Inflammatory macrophage treated with lipopolysaccharide for 1 hour (primary cell): Measurements from ENCODE around the gene CCDC144A.
"Not testable (repeated sequence)": the region's sequence is repeated elsewhere in the genome, so short reads cannot be mapped to it uniquely, and the experiment has no call there.

Experiments used
- DNase-seq, 2 donors: peaks; one replicate each; pipeline ENCODE4 v3.0.0-alpha.2; 2020 to 2022

CCDC144A gene

DNA sequence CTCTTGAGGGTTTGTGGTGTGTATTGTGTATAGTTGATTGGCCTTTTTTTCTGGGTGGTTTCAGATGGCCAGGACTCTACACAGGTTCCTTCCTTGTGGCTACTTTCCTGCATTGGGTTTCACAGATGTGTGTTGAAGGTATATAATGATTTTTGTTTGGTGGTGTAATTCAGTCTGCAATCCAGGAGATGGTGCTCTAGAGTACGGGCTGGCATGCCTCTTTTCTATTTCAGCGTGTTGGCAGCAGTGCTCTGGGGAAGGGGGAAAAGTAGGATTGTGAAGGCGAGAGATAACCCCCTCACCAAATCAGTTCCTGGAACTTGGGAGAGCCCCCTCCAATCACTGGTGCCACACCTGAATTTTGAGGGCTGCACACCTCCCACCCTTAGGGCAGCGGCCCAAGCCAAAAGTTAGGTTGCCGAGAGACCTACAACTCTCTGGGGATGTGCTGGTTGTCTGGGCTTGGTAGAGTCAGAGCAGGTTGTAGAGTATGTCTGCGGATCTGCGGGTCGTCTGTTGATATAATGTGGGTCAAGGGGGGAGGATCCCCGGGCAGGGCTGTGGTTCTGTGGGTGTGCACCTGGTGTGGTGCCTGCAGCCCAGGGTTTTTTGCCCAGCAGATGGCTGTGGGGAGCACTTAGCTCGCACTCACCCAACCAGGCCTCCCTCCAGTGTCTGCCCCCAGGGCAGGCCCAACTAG lies 61.3 kb downstream of the CCDC144A start:
- DNase-seq, result peak in 1 of 2 donors; percentile 19

DNA sequence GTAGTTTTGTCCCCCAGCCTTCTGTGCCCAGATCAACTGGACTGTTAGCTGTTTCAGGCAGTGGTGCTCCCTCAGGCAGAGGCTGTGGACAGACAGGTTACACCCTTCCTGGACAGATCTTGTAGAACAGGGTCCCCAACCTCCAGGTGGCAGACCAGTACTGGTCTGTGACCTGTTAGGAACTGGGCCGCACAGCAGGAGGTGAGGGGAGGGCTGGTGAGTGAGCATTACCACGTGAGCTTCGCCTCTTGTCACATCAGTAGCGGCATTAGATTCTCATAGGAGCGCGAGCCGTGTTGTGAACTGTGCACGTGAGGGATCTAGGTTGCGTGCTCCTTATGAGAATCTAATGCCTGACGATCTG lies 61.9 kb downstream of the CCDC144A start:
- not testable (repeated sequence) for DNase-seq

DNA sequence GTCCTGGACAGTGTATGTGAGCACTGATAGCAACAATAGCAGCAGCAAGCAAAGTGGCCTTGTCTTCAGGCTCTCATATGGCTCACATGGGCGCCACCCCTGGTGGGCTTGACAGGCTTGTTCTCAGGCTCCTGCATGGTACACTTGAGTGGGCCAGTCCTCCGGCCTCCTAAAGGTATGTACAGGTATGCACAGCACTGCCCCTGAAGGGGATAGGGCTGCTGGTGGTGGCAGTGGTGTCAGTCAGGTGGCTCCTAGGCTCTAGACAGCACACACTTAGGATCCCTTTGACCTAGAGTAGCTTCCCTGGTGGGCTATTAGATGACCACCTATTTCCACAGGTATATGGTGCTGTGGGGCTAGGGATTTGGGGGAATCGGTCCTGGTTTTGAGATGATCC lies 67.5 kb downstream of the CCDC144A start:
- DNase-seq, result not testable (repeated sequence)

DNA sequence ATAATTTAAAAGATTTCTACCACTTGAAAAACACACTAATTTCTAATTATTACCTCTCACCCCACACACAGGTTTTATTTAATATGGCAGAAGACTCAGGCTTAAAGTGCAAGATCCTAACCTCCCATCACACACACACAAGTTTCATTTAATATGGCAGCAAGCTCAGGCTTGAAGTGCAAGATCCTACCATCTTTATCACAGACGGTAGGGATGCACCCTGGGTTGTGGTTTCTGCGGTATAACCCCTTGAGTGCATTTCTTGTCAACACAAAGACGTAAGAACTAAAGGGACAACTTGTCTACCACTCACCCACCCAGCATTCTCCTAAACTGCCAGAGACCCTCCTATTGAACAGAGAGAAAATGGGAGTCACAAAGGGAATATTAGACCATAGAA lies 68.1 kb downstream of the CCDC144A start:
- not testable (repeated sequence) for DNase-seq

GRCh38 chr17:16768290-16769175 lies 78.5 kb downstream of the CCDC144A start:
- DNase-seq, result not testable (repeated sequence)

DNA sequence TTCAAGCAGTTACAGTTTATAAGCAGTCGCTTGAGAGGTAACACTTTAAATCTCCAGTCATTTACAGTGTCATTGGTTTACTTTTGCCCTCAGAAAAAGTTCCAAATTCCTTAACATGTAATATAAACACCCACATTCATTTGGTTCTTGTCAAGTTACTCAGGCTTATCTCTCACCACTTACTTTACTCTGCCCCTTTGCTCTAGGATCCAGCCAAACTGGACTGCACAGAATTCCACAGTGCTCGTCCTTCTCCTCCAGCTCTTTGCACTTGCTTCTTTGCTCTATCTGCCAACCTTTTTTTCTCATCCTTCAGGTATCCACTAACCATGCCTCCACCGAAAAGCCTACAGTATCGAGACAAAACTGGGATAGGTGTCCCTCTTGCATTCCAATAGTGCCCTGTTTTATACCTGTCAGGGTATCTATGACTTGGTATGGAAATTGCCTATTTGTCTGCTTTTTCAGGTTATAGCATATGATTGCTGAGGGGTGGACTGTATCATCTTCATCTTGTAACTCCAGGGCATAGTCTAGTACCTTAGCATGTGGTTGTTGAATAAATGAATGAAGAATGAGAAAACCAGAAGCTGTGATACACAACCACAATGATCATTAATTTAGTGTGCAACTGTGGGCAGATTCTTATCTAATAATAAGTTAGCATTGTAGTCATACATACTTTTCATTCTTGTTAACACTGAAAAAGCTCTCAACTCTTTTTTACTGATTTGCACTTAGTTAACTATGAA lies 82.5 kb downstream of the CCDC144A start:
- not testable (repeated sequence) for DNase-seq

DNA sequence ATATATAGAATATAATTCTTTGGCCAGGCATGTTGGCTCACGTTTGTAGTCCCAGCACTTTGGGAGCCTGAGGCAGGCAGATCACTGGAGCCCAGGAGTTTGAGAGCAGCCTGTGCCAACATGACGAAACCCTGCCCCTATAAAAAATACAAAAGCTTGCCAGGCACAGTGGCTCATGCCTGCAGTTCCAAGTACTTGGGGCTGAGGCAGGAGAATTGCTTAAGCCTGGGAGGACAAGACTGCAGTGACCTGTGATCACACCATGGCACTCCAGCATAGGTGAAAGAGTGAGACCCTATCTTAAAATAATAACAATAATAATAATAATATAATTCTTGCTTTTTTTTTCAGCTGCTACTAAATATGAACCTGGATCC lies 83.1 kb downstream of the CCDC144A start:
- not testable (repeated sequence) for DNase-seq

- DNase-seq, result not testable (repeated sequence)
Observed at GRCh38 chr17:16787851-16788250, 97.8 kb downstream of the CCDC144A start.

- DNase-seq, result not testable (repeated sequence)
Observed at GRCh38 chr17:16788889-16789536, 99.0 kb downstream of the CCDC144A start.

DNA sequence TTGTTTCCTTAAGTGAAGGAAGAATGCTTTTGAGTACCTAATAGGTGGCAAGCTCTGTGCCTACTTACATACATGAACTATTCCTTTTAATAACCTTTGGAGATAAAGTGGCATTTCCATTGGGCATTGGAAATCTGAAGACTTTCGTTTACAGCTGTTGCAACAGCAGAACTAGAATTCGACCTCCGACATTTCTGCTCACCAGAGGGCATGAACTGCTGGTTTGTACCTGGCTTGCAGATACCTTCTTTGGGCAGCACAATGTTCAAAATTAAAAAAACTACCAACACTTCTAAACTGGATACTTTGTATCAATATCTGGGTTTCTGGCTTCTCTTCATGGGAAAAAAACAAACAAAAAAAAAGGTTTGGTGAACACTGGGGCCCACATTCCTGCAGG lies 99.6 kb downstream of the CCDC144A start:
- DNase-seq, result not testable (repeated sequence)

DNA sequence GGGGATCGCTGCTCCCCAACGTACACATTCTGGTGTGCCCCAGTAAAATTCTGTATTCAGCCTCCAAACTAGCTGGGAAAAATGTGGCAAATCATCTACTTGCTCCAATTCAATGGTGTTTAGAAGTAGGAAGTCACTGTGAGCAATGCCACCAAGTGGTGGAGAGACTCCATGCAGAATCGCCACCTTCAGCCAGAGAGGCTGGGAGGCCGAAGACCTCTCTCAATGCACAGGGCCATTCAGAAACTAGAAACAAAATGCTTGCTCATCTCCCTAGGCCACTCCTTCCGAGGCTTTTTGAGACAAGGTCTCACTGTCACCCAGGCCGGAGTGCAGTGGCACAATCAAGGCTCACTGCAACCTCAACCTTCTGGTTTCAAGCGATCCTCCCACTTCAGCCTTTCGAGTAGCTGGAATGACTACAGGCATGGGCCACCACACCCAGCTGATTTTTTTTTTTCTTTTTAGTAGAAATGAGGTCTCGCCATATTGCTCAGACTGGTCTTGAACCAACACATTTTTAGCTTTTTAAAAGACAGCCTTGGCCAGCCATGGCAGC lies 100.4 kb downstream of the CCDC144A start:
- not testable (repeated sequence) for DNase-seq

DNA sequence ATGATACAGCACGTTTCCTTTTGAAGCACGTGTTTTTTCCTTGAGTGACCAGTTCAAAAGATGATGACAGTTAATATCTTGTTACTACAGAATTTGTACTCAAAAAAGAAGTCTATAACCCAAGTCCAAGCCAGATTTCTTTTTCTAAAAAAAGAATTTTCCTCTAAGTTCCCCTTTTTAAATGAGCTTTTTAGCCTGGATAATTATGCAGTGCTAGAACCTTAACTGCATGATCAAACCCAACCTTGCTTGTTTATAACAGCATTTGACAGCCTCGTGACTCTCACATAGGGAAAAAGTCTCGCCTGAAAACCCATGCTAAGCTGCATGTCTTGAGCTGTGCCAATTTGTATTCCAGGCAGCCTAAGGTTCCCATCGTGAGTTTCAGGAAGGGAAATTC lies 104.2 kb downstream of the CCDC144A start:
- DNase-seq, result peak; percentile 2 to 19

DNA sequence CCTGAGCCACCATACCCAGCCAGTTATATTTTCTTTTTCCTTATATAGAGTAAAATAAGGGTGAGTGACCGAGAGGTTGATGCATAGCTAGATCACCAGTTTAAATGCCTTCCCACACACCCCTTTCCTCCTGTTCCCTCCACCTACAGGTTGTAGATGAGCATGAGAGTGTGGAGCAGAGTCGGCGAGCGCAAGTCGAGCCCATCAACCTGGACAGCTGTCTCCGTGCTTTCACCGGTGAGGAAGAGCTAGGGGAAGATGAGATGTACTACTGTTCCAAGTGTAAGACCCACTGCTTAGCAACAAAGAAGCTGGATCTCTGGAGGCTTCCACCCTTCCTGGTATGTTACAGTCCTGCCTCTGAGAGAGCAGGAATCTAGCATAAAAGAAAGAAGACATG lies 105.9 kb downstream of the CCDC144A start:
- not testable (repeated sequence) for DNase-seq

- not testable (repeated sequence) for DNase-seq
Observed at GRCh38 chr17:16804851-16805250, 114.8 kb downstream of the CCDC144A start.

GRCh38 chr17:16806599-16806998 lies 116.6 kb downstream of the CCDC144A start:
- not testable (repeated sequence) for DNase-seq

- DNase-seq, result not testable (repeated sequence)
Observed at GRCh38 chr17:16807620-16808019, 117.6 kb downstream of the CCDC144A start.

GRCh38 chr17:16810236-16810635 lies 120.2 kb downstream of the CCDC144A start:
- not testable (repeated sequence) for DNase-seq

- peak in 1 of 2 donors; percentile 20 for DNase-seq
Observed at GRCh38 chr17:16812126-16812525, 122.1 kb downstream of the CCDC144A start.

GRCh38 chr17:16814439-16814838 lies 124.4 kb downstream of the CCDC144A start:
- DNase-seq, result no peak

GRCh38 chr17:16817201-16817600 lies 127.2 kb downstream of the CCDC144A start:
- DNase-seq, result no peak

DNA sequence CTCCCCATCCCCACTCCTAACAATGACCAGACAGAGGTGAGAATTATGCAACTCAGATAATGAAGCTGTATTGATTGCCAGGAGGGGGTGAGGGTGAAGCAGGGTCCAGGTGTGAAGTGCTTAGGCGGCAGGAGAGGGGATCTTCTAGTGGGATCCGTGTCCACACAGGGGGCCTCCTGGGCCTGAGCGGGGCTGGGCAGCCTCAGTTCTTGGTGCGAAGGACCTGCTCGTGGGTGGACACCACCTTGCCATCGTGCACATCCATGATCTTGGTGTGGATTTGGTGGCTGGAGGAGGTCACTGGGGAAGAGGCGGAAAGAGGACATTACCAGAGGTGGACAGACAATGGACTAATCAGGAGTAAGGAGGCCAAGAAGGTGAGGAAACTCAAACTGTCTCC lies 127.9 kb downstream of the CCDC144A start:
- DNase-seq, result not testable (repeated sequence)

- no peak for DNase-seq
Observed at GRCh38 chr17:16818340-16818739, 128.3 kb downstream of the CCDC144A start.
